Measurements from ENCODE around the gene HYCC2.
"Not testable (repeated sequence)": the region's sequence is repeated elsewhere in the genome, so short reads cannot be mapped to it uniquely, and the experiment has no call there.

DNA sequence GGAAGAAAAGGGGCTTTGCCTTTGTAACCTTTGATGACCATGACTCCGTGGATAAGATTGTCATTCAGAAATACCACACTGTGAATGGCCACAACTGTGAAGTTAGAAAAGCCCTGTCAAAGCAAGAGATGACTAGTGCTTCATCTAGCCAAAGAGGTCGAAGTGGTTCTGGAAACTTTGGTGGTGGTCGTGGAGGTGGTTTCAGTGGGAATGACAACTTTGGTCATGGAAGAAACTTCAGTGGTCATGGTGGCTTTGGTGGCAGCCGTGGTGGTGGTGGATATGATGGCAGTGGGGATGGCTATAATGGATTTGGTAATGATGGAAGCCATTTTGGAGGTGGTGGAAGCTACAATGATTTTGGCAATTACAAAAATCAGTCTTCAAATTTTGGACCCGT, 8.0 kb downstream of the HYCC2 start:
- TF ChIP-seq, protein P1, sequence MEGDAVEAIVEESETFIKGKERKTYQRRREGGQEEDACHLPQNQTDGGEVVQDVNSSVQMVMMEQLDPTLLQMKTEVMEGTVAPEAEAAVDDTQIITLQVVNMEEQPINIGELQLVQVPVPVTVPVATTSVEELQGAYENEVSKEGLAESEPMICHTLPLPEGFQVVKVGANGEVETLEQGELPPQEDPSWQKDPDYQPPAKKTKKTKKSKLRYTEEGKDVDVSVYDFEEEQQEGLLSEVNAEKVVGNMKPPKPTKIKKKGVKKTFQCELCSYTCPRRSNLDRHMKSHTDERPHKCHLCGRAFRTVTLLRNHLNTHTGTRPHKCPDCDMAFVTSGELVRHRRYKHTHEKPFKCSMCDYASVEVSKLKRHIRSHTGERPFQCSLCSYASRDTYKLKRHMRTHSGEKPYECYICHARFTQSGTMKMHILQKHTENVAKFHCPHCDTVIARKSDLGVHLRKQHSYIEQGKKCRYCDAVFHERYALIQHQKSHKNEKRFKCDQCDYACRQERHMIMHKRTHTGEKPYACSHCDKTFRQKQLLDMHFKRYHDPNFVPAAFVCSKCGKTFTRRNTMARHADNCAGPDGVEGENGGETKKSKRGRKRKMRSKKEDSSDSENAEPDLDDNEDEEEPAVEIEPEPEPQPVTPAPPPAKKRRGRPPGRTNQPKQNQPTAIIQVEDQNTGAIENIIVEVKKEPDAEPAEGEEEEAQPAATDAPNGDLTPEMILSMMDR (IDR thresholded peaks at IDR 0.05 in 4 of 5, conservative IDR thresholded peaks at IDR 0.05 in 1 of 5) = not testable (repeated sequence)
- not testable (repeated sequence) for TF ChIP-seq POLR2A (IDR thresholded peaks at IDR 0.05)
